NCI-H1436 (cell line): Measurements from ENCODE around the gene MCOLN1.
"Not testable (repeated sequence)": the region's sequence is repeated elsewhere in the genome, so short reads cannot be mapped to it uniquely, and the experiment has no call there.

Experiments used
- DNase-seq: peaks from one replicate; lab custom pipeline; 2025; lab: John Stamatoyannopoulos, UW

MCOLN1 gene

DNA sequence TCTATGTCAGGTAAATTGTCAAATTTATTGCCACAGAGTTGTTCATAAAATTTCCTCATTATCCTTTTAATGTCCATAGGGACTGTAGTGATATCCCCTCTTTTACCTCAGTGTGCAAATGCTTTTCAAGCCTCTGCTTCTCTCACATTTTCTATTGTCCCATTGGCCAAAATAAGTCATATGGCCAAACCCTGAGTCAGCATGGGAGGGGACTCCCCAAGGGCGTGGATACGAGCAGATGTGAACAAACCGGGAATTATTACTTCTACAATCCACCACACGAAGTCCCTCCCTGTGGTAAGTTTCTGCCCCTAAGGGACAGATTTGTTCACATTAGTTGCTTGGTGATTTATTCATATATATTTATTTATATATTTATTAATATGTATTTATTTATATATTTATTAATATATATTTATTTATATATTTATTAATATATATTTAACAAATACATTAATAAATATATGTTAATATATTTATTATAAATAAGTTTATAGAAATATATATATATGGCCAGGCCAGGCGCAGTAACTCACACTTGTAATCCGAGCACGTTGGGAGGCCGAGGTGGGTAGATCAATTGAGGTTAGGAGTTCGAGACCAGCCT, 53.1 kb downstream of the MCOLN1 start:
- no peak for DNase-seq

DNA sequence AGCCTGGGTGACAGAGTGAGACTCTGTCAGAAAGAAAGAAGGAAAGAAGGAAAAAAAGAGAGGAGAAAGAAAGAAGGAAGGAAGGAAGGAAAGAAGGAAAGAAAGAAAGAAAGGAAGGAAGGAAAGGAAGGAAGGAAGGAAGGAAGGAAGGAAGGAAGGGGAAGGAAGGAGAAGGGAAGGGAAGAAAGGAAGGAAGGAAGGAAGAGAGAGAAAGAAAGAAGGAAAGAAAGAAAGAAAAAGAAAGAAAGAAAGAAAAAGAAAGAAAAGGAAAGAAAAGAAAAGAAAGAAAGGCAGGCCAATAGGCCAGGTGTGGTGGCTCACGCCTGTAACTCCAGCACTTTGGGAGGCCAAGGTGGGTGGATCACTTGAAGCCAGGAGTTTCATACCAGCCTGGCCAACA, 55.0 kb downstream of the MCOLN1 start:
- DNase-seq, result not testable (repeated sequence)

DNA sequence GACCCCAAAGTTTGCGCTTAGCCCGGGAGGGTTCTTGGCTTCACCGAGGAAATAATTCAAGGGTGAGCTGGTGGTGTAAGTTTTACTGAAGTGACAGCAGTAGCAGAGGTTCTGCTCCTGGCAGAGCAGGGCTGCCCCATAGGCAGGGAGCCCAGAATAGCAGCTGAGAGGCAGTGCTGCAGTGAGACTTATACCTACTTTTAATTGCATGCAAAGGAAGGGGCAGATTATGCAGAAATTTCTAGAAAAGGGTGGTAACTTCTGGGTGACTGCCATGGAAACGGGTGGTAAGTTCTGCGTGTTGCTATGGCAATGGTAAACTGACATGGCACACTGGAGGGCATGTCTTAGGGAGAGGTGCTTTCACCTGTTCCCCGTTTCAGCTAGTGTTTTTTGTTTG, 55.7 kb downstream of the MCOLN1 start:
- no peak for DNase-seq

DNA sequence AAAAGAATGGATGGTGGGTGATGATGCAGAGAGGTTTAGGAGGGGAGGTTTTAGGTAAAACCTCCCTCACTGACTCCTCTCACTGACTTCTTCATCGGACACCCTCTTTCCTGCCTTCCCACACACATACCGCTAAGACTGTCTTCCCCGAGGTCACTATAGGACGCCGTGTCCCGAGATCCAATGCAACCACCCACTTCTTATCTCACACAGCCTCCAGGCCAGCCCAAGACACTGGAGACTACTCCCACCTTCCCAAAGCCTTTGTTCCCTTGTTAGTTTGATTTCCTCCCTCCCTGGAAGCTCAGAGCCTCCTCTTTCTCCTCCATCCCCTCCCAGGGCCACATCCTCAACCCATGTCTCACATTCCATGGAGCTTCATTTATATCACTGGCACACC, 56.8 kb downstream of the MCOLN1 start:
- DNase-seq, result no peak

DNA sequence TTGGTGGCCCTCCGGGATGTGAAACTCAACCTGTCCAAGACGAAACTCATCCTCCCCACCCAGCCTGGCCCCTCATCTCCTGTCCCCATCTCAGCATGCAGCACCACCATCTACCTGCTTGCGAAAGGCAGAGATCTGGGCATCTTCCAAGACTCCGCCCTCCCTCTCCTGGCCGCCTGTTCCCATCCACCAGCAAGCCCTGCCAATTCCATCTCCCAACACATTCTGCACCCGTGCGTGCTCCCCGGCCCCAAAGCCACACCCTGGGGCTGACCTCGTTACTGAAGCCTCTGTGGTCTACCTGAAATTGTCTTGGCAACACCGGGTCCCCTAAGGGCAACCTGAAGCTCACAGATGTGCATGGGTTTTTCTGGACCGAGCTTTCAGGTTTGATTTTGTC, 60.0 kb downstream of the MCOLN1 start:
- DNase-seq, result no peak
